Tibial nerve (tissue), 4 donors: ENCODE data around the gene PURB.

ENCODE experiments used
- CTCF ChIP-seq, 5 experiments: fragments of 200-600 bp in 3 of 5; fragments of 450-650 bp in 2 of 5; sonication (generic) in 3 of 5; IDR thresholded peaks; one replicate each; pipeline ENCODE4 v1.5.1; 2016 to 2019; ENCODE audit warnings: antibody characterized with exemption in 5 of 5, mild to moderate bottlenecking in 3 of 5, moderate library complexity in 2 of 5
- EP300 ChIP-seq, 2 donors: sonication (generic); formaldehyde crosslinking; IDR thresholded peaks; one replicate each; pipeline ENCODE4 v1.6.1; 2017; ENCODE audit warnings: antibody characterized with exemption in 2 of 2, mild to moderate bottlenecking in 1 of 2
- POLR2A ChIP-seq, 2 donors: fragments of 450-650 bp; IDR thresholded peaks; one replicate each; pipeline ENCODE4 v1.6.1; 2017; ENCODE audit warnings: antibody characterized with exemption in 2 of 2, mild to moderate bottlenecking in 2 of 2, moderate library complexity in 2 of 2

- TF ChIP-seq CTCF (IDR thresholded peaks at IDR 0.05) (no peak), POLR2A (IDR thresholded peaks at IDR 0.05) (no peak), EP300 (IDR thresholded peaks at IDR 0.05) (no peak)
These were observed 32.7 kb upstream of the PURB start for GRCh38 chr7:44918029-44918428.
